GM23338 (cell line): ENCODE measurements around the gene GZMH. TPM values are rescaled to one million over a fixed set of nuclear protein-coding genes. Genes with fewer than 3 reads are reported as not detected.

ENCODE experiments used
- ATAC-seq: fragments of 200-7000 bp; cut with Tn5 transposase; 3 replicates; pipeline ENCODE4 v1.9.1; 2020
- DNase-seq: peaks from one replicate; pipeline ENCODE4 v3.0.0-alpha.2; 2015; ENCODE audit warnings: low spot score
- H2AFZ ChIP-seq: fragments of 200-600 bp; sonication (generic); 2 replicates; pipeline ENCODE4 v1.8.0; 2016; ENCODE audit warnings: antibody characterized with exemption, mild to moderate bottlenecking, moderate library complexity
- H3F3A ChIP-seq: fragments of 200-600 bp; sonication (generic); replicated peaks from 2 replicates; pipeline ENCODE4 v1.8.0; 2017; ENCODE audit warnings: antibody characterized with exemption, mixed run types, low read depth
- H3K27ac ChIP-seq: fragments of 200-600 bp; sonication (generic); 2 replicates; pipeline ENCODE4 v1.6.1; 2016; ENCODE audit warnings: low read depth
- H3K27me3 ChIP-seq: fragments of 200-600 bp; sonication (generic); 2 replicates; pipeline ENCODE4 v1.8.0; 2016; ENCODE audit warnings: mild to moderate bottlenecking, mixed run types, moderate library complexity; ENCODE audit not compliant: insufficient read depth
- H3K36me3 ChIP-seq: fragments of 200-600 bp; sonication (generic); 2 replicates; pipeline ENCODE4 v1.8.0; 2016; ENCODE audit warnings: mild to moderate bottlenecking; ENCODE audit not compliant: insufficient read depth
- H3K4me1 ChIP-seq: fragments of 200-600 bp; sonication (generic); 2 replicates; pipeline ENCODE4 v1.8.0; 2016; ENCODE audit warnings: mild to moderate bottlenecking, moderate library complexity; ENCODE audit not compliant: insufficient read depth
- H3K4me2 ChIP-seq: fragments of 200-600 bp; sonication (generic); 2 replicates; pipeline ENCODE4 v1.7.1; 2017; ENCODE audit warnings: mixed run types
- H3K4me3 ChIP-seq: fragments of 200-600 bp; sonication (generic); 2 replicates; pipeline ENCODE4 v1.6.1; 2016; ENCODE audit warnings: mixed run types
- H3K79me2 ChIP-seq: fragments of 200-600 bp; sonication (generic); replicated peaks from 2 replicates; pipeline ENCODE4 v1.8.0; 2017; ENCODE audit warnings: mild to moderate bottlenecking; ENCODE audit not compliant: insufficient read depth
- H3K9me2 ChIP-seq: fragments of 200-600 bp; sonication (generic); 2 replicates; pipeline ENCODE4 v1.8.0; 2017; ENCODE audit not compliant: insufficient read depth
- H4K20me1 ChIP-seq: fragments of 200-600 bp; sonication (generic); replicated peaks from 2 replicates; pipeline ENCODE4 v1.8.0; 2017; ENCODE audit warnings: mild to moderate bottlenecking; ENCODE audit not compliant: insufficient read depth
- H3K27ac Mint-ChIP-seq: 2 replicates; pipeline ENCODE4 v1.8.0; 2020; ENCODE audit warnings: inconsistent platforms, mild to moderate bottlenecking, moderate library complexity, mixed read lengths
- H3K27me3 Mint-ChIP-seq: 3 replicates; pipeline ENCODE4 v1.8.0; 2022; ENCODE audit warnings: low read depth, mild to moderate bottlenecking, moderate library complexity, mixed read lengths, inconsistent platforms; ENCODE audit not compliant: insufficient read depth, poor library complexity
- H3K36me3 Mint-ChIP-seq: 3 replicates; pipeline ENCODE4 v1.8.0; 2021; ENCODE audit warnings: low read depth, mild to moderate bottlenecking, inconsistent platforms, moderate library complexity, mixed read lengths
- H3K4me1 Mint-ChIP-seq: 3 replicates; pipeline ENCODE4 v1.8.0; 2020; ENCODE audit warnings: mild to moderate bottlenecking, inconsistent platforms, mixed read lengths
- H3K4me3 Mint-ChIP-seq: 3 replicates; pipeline ENCODE4 v1.8.0; 2021; ENCODE audit warnings: moderate library complexity, mild to moderate bottlenecking, inconsistent platforms, mixed read lengths
- H3K9me3 Mint-ChIP-seq: 3 replicates; pipeline ENCODE4 v1.8.0; 2020; ENCODE audit warnings: moderate library complexity, mild to moderate bottlenecking, inconsistent platforms, mixed read lengths
- CTCF ChIP-seq, 2 experiments: fragments of 200-600 bp in 1 of 2; sonication (generic) in 1 of 2; conservative IDR thresholded peaks; 2 replicates each; pipeline versions ENCODE4 v1.5.1 to v1.6.1; 2016 to 2017; ENCODE audit warnings: antibody characterized with exemption in 2 of 2, low read depth in 2 of 2, mild to moderate bottlenecking in 2 of 2, moderate library complexity in 1 of 2
- EZH2phosphoT487 ChIP-seq: fragments of 200-600 bp; sonication (generic); IDR thresholded peaks from one replicate; pipeline ENCODE4 v1.8.1; 2018; ENCODE audit warnings: antibody characterized with exemption; ENCODE audit not compliant: unreplicated experiment
- NANOG ChIP-seq: IDR thresholded peaks from 2 replicates; pipeline ENCODE4 v1.6.1; 2016; ENCODE audit warnings: antibody characterized with exemption, borderline replicate concordance
- POLR2AphosphoS5 ChIP-seq: IDR thresholded peaks from 2 replicates; pipeline ENCODE4 v1.6.1; 2016; ENCODE audit warnings: antibody characterized with exemption, low read depth
- REST ChIP-seq: IDR thresholded peaks from one replicate; pipeline ENCODE4 v1.6.1; 2018; ENCODE audit warnings: antibody characterized with exemption; ENCODE audit not compliant: unreplicated experiment
- STAT1 ChIP-seq: IDR thresholded peaks from one replicate; pipeline ENCODE4 v1.6.1; 2016; ENCODE audit warnings: antibody characterized with exemption; ENCODE audit not compliant: unreplicated experiment
- ZNF114 ChIP-seq: fragments of 250-450 bp; sonication (Bioruptor Pico); IDR thresholded peaks from 2 replicates; pipeline ENCODE4 v1.5.0; 2020; ENCODE audit warnings: mild to moderate bottlenecking, moderate library complexity
- ZNF331 ChIP-seq: fragments of 250-450 bp; sonication (Bioruptor Pico); IDR thresholded peaks from 2 replicates; pipeline ENCODE4 v1.5.0; 2020; ENCODE audit warnings: low read depth, mild to moderate bottlenecking, moderate library complexity
- ZNF462 ChIP-seq: fragments of 250-450 bp; sonication (Bioruptor Pico); IDR thresholded peaks from 2 replicates; pipeline ENCODE4 v1.5.0; 2020; ENCODE audit warnings: mild to moderate bottlenecking, moderate library complexity
- polyA plus RNA-seq: library from polyadenylated mRNA; unstranded; fragments of >200 nt; fragmentation: Nextera tagmentation; extraction: Ambion mirVana; gene quantifications from 2 replicates; pipeline ENCODE4 v1.2.1, GENCODE V29; 2016
- total RNA-seq: library from RNA; depleted of rRNA; stranded (reverse); fragments of >200 nt; shearing (Covaris generic); gene quantifications from 2 replicates; pipeline ENCODE4 v1.2.3, GENCODE V29; 2014

GZMH gene
- total and polyA plus RNA-seq, 2 experiments from 2014 or later = not detected

GRCh38 chr14:24634158-24634557, 24.7 kb upstream of the GZMH start, which contains the start of gene GZMB:
GZMB (minus strand) TSS chr14:24634190; CDS start chr14:24634160, 30 bp downstream.
- no peak for ATAC-seq
- H3K9me3 Mint-ChIP-seq = peaks cover 3% of the 10 kb centered on the region; the same call in 1 of the 3 replicates
- H3K4me3 Mint-ChIP-seq = no peak within 1 kb of the TSS

More at GRCh38 chr14:24634158-24634557, 24.7 kb upstream of the GZMH start, which contains the start of gene GZMB:
- H2AFZ ChIP-seq = no peak within 1 kb of the TSS
- H3F3A ChIP-seq = no peaks in the 10 kb centered on the region
- no peak for DNase-seq
- no peaks in the 10 kb centered on the region for H3K27me3 ChIP-seq
- no peaks in the 10 kb centered on the region; the same call in 2 of the 3 replicates for H3K36me3 Mint-ChIP-seq
- H3K4me1 Mint-ChIP-seq = no peaks in the 10 kb centered on the region
- no peaks in the 10 kb centered on the region for H3K4me1 ChIP-seq
- no peak within 1 kb of the TSS for H3K27ac ChIP-seq
- TF ChIP-seq ZNF331 (CRISPR knock-in tag) (no peak), ZNF462 (CRISPR knock-in tag) (no peak), REST (no peak), CTCF (conservative IDR thresholded peaks at IDR 0.05; ENCODE audit: low read depth in 2 of 2) (no peak), POLR2AphosphoS5 (no peak), EZH2phosphoT487 (no peak), NANOG (no peak), ZNF114 (CRISPR knock-in tag) (no peak), STAT1 (no peak)
- no peaks in the 10 kb centered on the region for H3K9me2 ChIP-seq
- H3K79me2 ChIP-seq = no peaks in the 10 kb centered on the region
- no peak within 1 kb of the TSS for H3K4me3 ChIP-seq
- no peak within 1 kb of the TSS for H3K27ac Mint-ChIP-seq
- no peaks in the 10 kb centered on the region for H3K27me3 Mint-ChIP-seq
- H4K20me1 ChIP-seq = no peaks in the 10 kb centered on the region
- no peaks in the 10 kb centered on the region for H3K36me3 ChIP-seq
- H3K4me2 ChIP-seq = no peak within 1 kb of the TSS
